GM12878 (cell line): ENCODE measurements around the gene CFC1B. TPM values are rescaled to one million over a fixed set of nuclear protein-coding genes. Genes with fewer than 3 reads are reported as not detected.

Experiments
- polyA plus RNA-seq, 11 experiments: library from polyadenylated mRNA; depleted of rRNA in 4 of 11; unstranded in 6 of 11; stranded (reverse) in 5 of 11; fragments of >200 nt; fragmentation: Nextera tagmentation in 4 of 11; fragmentation: Illumina TruSeq in 1 of 11; extraction: Ambion mirVana in 4 of 11; extraction: Trizol in 1 of 11; gene quantifications; 1 replicate in 1 of 11; 2 replicates in 10 of 11; pipeline versions ENCODE4 v1.2.1 to v1.2.3, GENCODE V29; 2011 to 2016; ENCODE audit warnings: inconsistent platforms in 2 of 11, missing spikeins in 2 of 11, low read depth in 1 of 11
- small RNA-seq: library from RNA; depleted of rRNA; stranded (forward); fragments of <200 nt; gene quantifications from one replicate; pipeline ENCODE3, GENCODE V24; 2014
- total RNA-seq, 4 experiments: library from RNA; depleted of rRNA in 3 of 4; stranded (reverse); fragments of >200 nt in 3 of 4; fragmentation: Illumina TruSeq in 1 of 4; extraction: Trizol in 1 of 4; gene quantifications; 2 replicates each; pipeline versions ENCODE4 v1.2.1 to v1.2.3, GENCODE V29; 2013 to 2021

Gene CFC1B
- total and polyA plus RNA-seq, 10 of the 15 experiments (the other 5 are each of a cell fraction or from before 2014, with no cell fraction given): not detected

Small RNA genes lying within 50 kb of the gene (small RNA-seq; reads per million reads assigned to genes)
- not detected for gene RF00017
- not detected for gene RNU6-473P

Other genes with a start within 250 kb of the CFC1B start
- gene IMP4, start 178.3 kb upstream of the CFC1B start, total RNA-seq (2014; rRNA removed): 181 and 209 TPM in 2 replicates
- gene IMP4, start 178.3 kb upstream of the CFC1B start, total RNA-seq (2014; rRNA removed; fragmentation: Illumina TruSeq; extraction: Trizol): 74.9 and 85.3 TPM in 2 replicates
- 166 and 171 TPM in 2 replicates for gene IMP4, start 178.3 kb upstream of the CFC1B start, total RNA-seq (2021)
- gene IMP4, start 178.3 kb upstream of the CFC1B start, polyA plus RNA-seq (2011; rRNA removed): 78.0 and 162 TPM in 2 replicates
- gene IMP4, start 178.3 kb upstream of the CFC1B start, polyA plus RNA-seq (2014; fragmentation: Illumina TruSeq; extraction: Trizol): 43.2 and 70.5 TPM in 2 replicates
- gene IMP4, start 178.3 kb upstream of the CFC1B start, polyA plus RNA-seq (2014; fragmentation: Nextera tagmentation; extraction: Ambion mirVana): 100 to 1,000 TPM in 1 of 2 experiments, 10 to 100 TPM in 1; 41.4 to 100 TPM
- 242 and 273 TPM in 2 replicates for gene IMP4, start 178.3 kb upstream of the CFC1B start, polyA plus RNA-seq (2014; rRNA removed)
- 100 to 1,000 TPM; 183 to 206 TPM for gene IMP4, start 178.3 kb upstream of the CFC1B start, polyA plus RNA-seq (2016; fragmentation: Nextera tagmentation; extraction: Ambion mirVana)
- gene PTPN18, start 165.2 kb upstream of the CFC1B start, total RNA-seq (2014; rRNA removed): 31.4 and 36.9 TPM in 2 replicates
- gene PTPN18, start 165.2 kb upstream of the CFC1B start, total RNA-seq (2014; rRNA removed; fragmentation: Illumina TruSeq; extraction: Trizol): 38.5 and 39.8 TPM in 2 replicates
- gene PTPN18, start 165.2 kb upstream of the CFC1B start, total RNA-seq (2021): 41.9 and 43.1 TPM in 2 replicates
- 29.3 and 47.0 TPM in 2 replicates for gene PTPN18, start 165.2 kb upstream of the CFC1B start, polyA plus RNA-seq (2011; rRNA removed)
- 89.9 and 99.8 TPM in 2 replicates for gene PTPN18, start 165.2 kb upstream of the CFC1B start, polyA plus RNA-seq (2014; fragmentation: Illumina TruSeq; extraction: Trizol)
- gene PTPN18, start 165.2 kb upstream of the CFC1B start, polyA plus RNA-seq (2014; fragmentation: Nextera tagmentation; extraction: Ambion mirVana): 10 to 100 TPM; 14.8 to 17.5 TPM
- 58.4 and 58.8 TPM in 2 replicates for gene PTPN18, start 165.2 kb upstream of the CFC1B start, polyA plus RNA-seq (2014; rRNA removed)
- 10 to 100 TPM; 43.7 to 45.6 TPM for gene PTPN18, start 165.2 kb upstream of the CFC1B start, polyA plus RNA-seq (2016; fragmentation: Nextera tagmentation; extraction: Ambion mirVana)
- gene POTEI, start 11.9 kb upstream of the CFC1B start, total RNA-seq (2014; rRNA removed): 0.05 and 0.06 TPM in 2 replicates
- gene POTEI, start 11.9 kb upstream of the CFC1B start, total RNA-seq (2014; rRNA removed; fragmentation: Illumina TruSeq; extraction: Trizol): 0.04 and 0.14 TPM in 2 replicates
- 0.11 and 0.13 TPM in 2 replicates for gene POTEI, start 11.9 kb upstream of the CFC1B start, total RNA-seq (2021)
- not detected in 2 replicates for gene POTEI, start 11.9 kb upstream of the CFC1B start, polyA plus RNA-seq (2011; rRNA removed)
- 0.12 and 0.16 TPM in 2 replicates for gene POTEI, start 11.9 kb upstream of the CFC1B start, polyA plus RNA-seq (2014; fragmentation: Illumina TruSeq; extraction: Trizol)
- not detected for gene POTEI, start 11.9 kb upstream of the CFC1B start, polyA plus RNA-seq (2014; fragmentation: Nextera tagmentation; extraction: Ambion mirVana)
- 0.12 TPM in 1 of 2 replicates, not detected in the other for gene POTEI, start 11.9 kb upstream of the CFC1B start, polyA plus RNA-seq (2014; rRNA removed)
- gene POTEI, start 11.9 kb upstream of the CFC1B start, polyA plus RNA-seq (2016; fragmentation: Nextera tagmentation; extraction: Ambion mirVana): under 1 TPM; 0.03 to 0.05 TPM
- gene CFC1, start 78.4 kb downstream of the CFC1B start, total RNA-seq (2014; rRNA removed): not detected in 2 replicates
- gene CFC1, start 78.4 kb downstream of the CFC1B start, total RNA-seq (2014; rRNA removed; fragmentation: Illumina TruSeq; extraction: Trizol): not detected in 2 replicates
- not detected in 2 replicates for gene CFC1, start 78.4 kb downstream of the CFC1B start, total RNA-seq (2021)
- not detected in 2 replicates for gene CFC1, start 78.4 kb downstream of the CFC1B start, polyA plus RNA-seq (2011; rRNA removed)
- gene CFC1, start 78.4 kb downstream of the CFC1B start, polyA plus RNA-seq (2014; fragmentation: Illumina TruSeq; extraction: Trizol): not detected in 2 replicates
- not detected for gene CFC1, start 78.4 kb downstream of the CFC1B start, polyA plus RNA-seq (2014; fragmentation: Nextera tagmentation; extraction: Ambion mirVana)
- not detected in 2 replicates for gene CFC1, start 78.4 kb downstream of the CFC1B start, polyA plus RNA-seq (2014; rRNA removed)
- not detected for gene CFC1, start 78.4 kb downstream of the CFC1B start, polyA plus RNA-seq (2016; fragmentation: Nextera tagmentation; extraction: Ambion mirVana)
- not detected in 2 replicates for gene POTEJ, start 90.2 kb downstream of the CFC1B start, total RNA-seq (2014; rRNA removed)
- gene POTEJ, start 90.2 kb downstream of the CFC1B start, total RNA-seq (2014; rRNA removed; fragmentation: Illumina TruSeq; extraction: Trizol): not detected in 2 replicates
- gene POTEJ, start 90.2 kb downstream of the CFC1B start, total RNA-seq (2021): not detected in 2 replicates
- gene POTEJ, start 90.2 kb downstream of the CFC1B start, polyA plus RNA-seq (2011; rRNA removed): not detected in 2 replicates
- gene POTEJ, start 90.2 kb downstream of the CFC1B start, polyA plus RNA-seq (2014; fragmentation: Illumina TruSeq; extraction: Trizol): not detected in 2 replicates
- not detected for gene POTEJ, start 90.2 kb downstream of the CFC1B start, polyA plus RNA-seq (2014; fragmentation: Nextera tagmentation; extraction: Ambion mirVana)
- not detected in 2 replicates for gene POTEJ, start 90.2 kb downstream of the CFC1B start, polyA plus RNA-seq (2014; rRNA removed)
- not detected for gene POTEJ, start 90.2 kb downstream of the CFC1B start, polyA plus RNA-seq (2016; fragmentation: Nextera tagmentation; extraction: Ambion mirVana)
- gene GPR148, start 207.8 kb downstream of the CFC1B start, total RNA-seq (2014; rRNA removed): not detected in 2 replicates
- gene GPR148, start 207.8 kb downstream of the CFC1B start, total RNA-seq (2014; rRNA removed; fragmentation: Illumina TruSeq; extraction: Trizol): not detected in 2 replicates
- gene GPR148, start 207.8 kb downstream of the CFC1B start, total RNA-seq (2021): not detected in 2 replicates
- not detected in 2 replicates for gene GPR148, start 207.8 kb downstream of the CFC1B start, polyA plus RNA-seq (2011; rRNA removed)
- not detected in 2 replicates for gene GPR148, start 207.8 kb downstream of the CFC1B start, polyA plus RNA-seq (2014; fragmentation: Illumina TruSeq; extraction: Trizol)
- gene GPR148, start 207.8 kb downstream of the CFC1B start, polyA plus RNA-seq (2014; fragmentation: Nextera tagmentation; extraction: Ambion mirVana): not detected
- not detected in 2 replicates for gene GPR148, start 207.8 kb downstream of the CFC1B start, polyA plus RNA-seq (2014; rRNA removed)
- not detected for gene GPR148, start 207.8 kb downstream of the CFC1B start, polyA plus RNA-seq (2016; fragmentation: Nextera tagmentation; extraction: Ambion mirVana)
- not detected in 2 replicates for gene AMER3, start 234.3 kb downstream of the CFC1B start, total RNA-seq (2014; rRNA removed)
- not detected in 2 replicates for gene AMER3, start 234.3 kb downstream of the CFC1B start, total RNA-seq (2014; rRNA removed; fragmentation: Illumina TruSeq; extraction: Trizol)
- not detected in 2 replicates for gene AMER3, start 234.3 kb downstream of the CFC1B start, total RNA-seq (2021)
- gene AMER3, start 234.3 kb downstream of the CFC1B start, polyA plus RNA-seq (2011; rRNA removed): not detected in 2 replicates
- gene AMER3, start 234.3 kb downstream of the CFC1B start, polyA plus RNA-seq (2014; fragmentation: Illumina TruSeq; extraction: Trizol): not detected in 2 replicates
- gene AMER3, start 234.3 kb downstream of the CFC1B start, polyA plus RNA-seq (2014; fragmentation: Nextera tagmentation; extraction: Ambion mirVana): not detected
- not detected in 2 replicates for gene AMER3, start 234.3 kb downstream of the CFC1B start, polyA plus RNA-seq (2014; rRNA removed)
- not detected for gene AMER3, start 234.3 kb downstream of the CFC1B start, polyA plus RNA-seq (2016; fragmentation: Nextera tagmentation; extraction: Ambion mirVana)